Left ventricle myocardium superior (tissue), 1 donor: ENCODE results near the gene ZNF496. TPM values are rescaled to one million over a fixed set of nuclear protein-coding genes. Genes with fewer than 3 reads are reported as not detected.
"Not testable (repeated sequence)": the region's sequence is repeated elsewhere in the genome, so short reads cannot be mapped to it uniquely, and the experiment has no call there.

ENCODE experiments used
- ATAC-seq: fragments of 200-7000 bp; cut with Tn5 transposase; one replicate; pipeline ENCODE4 v1.9.1; 2020; ENCODE audit warnings: mild to moderate bottlenecking, moderate library complexity
- DNase-seq: peaks from one replicate; pipeline ENCODE4 v3.0.0-alpha.2; 2020
- intact Hi-C: fragments of 100-400 bp; cut with micrococcal nuclease; formaldehyde crosslinking; loops from one replicate; pipeline ENCODE4 v1.11.0; 2022
- total RNA-seq: library from RNA; stranded (reverse); fragmentation: NEBNext Ultra II Directional; extraction: Animal tissue kit (Norgen Biotek cat#: 25700); gene quantifications from one replicate; pipeline ENCODE4 v1.2.1, GENCODE V29; 2021
- donor health status: DM: no; HTN: yes; CAD: no; lungs with severe emphysema.

Gene ZNF496
- total RNA-seq, 1 donor from 2014 or later, result 15.0 TPM

- DNase-seq, result no peak
- no peak for ATAC-seq
- intact Hi-C loops, result no loop called here
Observed at GRCh38 chr1:247298701-247299100, 33.0 kb downstream of the ZNF496 start.

DNA sequence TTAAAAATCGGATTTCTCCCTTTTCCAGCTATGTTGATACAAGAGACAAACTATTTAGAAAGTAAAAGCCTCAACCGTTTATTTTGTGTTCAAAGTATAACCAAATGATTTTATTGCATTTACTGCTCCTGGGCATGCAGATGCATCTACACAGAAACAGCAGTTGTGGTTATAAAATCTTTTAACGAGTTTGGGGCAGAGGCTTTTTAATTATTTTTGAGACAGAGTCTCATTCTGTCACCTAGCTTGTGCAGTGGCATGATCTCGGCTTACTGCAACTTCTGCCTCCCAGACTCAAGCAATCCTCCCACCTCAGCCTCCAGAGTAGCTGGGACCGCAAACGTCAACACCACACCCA is 33.6 kb downstream of the ZNF496 start:
- ATAC-seq (no peak), DNase-seq (no peak)
- intact Hi-C loops, result no loop called here

- intact Hi-C loops, result no loop called here
- DNase-seq (no peak), ATAC-seq (no peak)
Observed at GRCh38 chr1:247297263-247298123, 34.2 kb downstream of the ZNF496 start.

- ATAC-seq (no peak), DNase-seq (no peak)
- intact Hi-C loops, result no loop called here
Observed at GRCh38 chr1:247296599-247297180, 35.0 kb downstream of the ZNF496 start.

- intact Hi-C loops, result no loop called here
- no peak for ATAC-seq
- no peak for DNase-seq
Observed at GRCh38 chr1:247295746-247296145, 35.9 kb downstream of the ZNF496 start.

- ATAC-seq (no peak), DNase-seq (no peak)
- intact Hi-C loops, result no loop called here
Observed at GRCh38 chr1:247295274-247295684, 36.4 kb downstream of the ZNF496 start.

- DNase-seq (no peak), ATAC-seq (no peak)
- intact Hi-C loops, result no loop called here
Observed at GRCh38 chr1:247294282-247294681, 37.4 kb downstream of the ZNF496 start.

- DNase-seq, result no peak
- intact Hi-C loops, result no loop called here
- no peak for ATAC-seq
Observed at GRCh38 chr1:247293047-247293446, 38.6 kb downstream of the ZNF496 start.

- no peak for DNase-seq
- no peak for ATAC-seq
- intact Hi-C loops, result no loop called here
Observed at GRCh38 chr1:247291833-247292561, 39.7 kb downstream of the ZNF496 start.

DNA sequence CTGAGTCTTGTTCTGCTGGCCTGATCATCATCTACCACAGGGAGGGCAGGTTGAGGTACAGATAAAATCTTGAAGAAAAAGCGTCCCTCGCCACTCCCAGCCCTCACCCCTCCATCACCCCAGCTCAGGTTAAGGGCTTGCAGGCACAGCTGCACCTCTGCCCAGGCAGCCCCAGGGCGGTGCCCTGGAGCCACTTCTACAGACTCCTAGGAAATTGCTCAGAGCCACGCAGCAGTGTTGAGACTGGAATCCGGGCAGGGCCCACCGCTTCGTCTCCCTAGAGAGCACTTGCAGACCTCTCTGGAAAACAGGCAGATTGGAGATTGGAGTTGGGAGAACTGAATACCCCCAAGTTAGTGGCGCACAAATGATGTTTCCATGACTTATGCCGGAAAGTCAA is 40.5 kb downstream of the ZNF496 start:
- intact Hi-C loops, result no loop called here
- no peak for ATAC-seq
- no peak for DNase-seq

- intact Hi-C loops, result no loop called here
- DNase-seq (no peak), ATAC-seq (no peak)
Observed at GRCh38 chr1:247290576-247290975, 41.1 kb downstream of the ZNF496 start.

- ATAC-seq, intact Hi-C loops, DNase-seq: not testable (repeated sequence)
Observed at GRCh38 chr1:247289274-247289892, 42.3 kb downstream of the ZNF496 start.

GRCh38 chr1:247288341-247288740 is 43.3 kb downstream of the ZNF496 start:
- intact Hi-C loops, result no loop called here
- ATAC-seq (no peak), DNase-seq (no peak)

- ATAC-seq, result no peak
- intact Hi-C loops, result no loop called here
Observed at GRCh38 chr1:247287460-247287859, 44.2 kb downstream of the ZNF496 start.

GRCh38 chr1:247286134-247286670 is 45.5 kb downstream of the ZNF496 start:
- intact Hi-C loops, result no loop called here
- ATAC-seq (no peak), DNase-seq (no peak)

More at GRCh38 chr1:247287460-247287859, 44.2 kb downstream of the ZNF496 start:
- DNase-seq, result no peak

DNA sequence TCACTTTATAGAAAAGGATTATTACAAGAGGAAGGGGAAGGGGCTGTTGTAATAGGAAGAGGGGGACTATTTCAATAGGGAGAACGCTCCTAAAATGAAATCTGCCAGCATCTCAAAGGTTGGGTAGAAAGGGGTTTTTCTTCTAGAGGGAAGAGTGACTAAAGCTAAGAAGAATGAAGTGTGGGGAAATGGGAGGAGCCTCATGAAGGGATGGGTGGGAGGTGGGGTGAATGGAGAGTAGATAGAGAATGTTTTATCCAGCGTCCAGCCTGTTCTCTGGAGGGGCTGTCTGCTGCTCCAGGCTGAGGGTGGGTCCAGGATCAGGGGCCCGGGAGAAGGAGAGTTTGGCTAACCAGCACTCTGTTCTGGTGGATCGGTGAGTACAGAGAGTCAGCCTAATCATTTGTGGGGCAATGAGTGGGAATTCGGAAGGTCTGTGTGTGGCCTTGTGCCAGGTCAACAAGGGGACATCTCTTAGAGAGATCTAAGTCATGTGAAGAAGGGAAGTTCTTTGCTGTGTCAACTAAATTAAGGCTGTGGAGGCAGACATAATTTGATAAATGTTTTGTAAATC is 50.6 kb downstream of the ZNF496 start:
- DNase-seq (no peak), ATAC-seq (no peak)
- intact Hi-C loops, result no loop called here

GRCh38 chr1:247277191-247277590 is 54.5 kb downstream of the ZNF496 start:
- intact Hi-C loops, result no loop called here
- DNase-seq, result no peak
- no peak for ATAC-seq

DNA sequence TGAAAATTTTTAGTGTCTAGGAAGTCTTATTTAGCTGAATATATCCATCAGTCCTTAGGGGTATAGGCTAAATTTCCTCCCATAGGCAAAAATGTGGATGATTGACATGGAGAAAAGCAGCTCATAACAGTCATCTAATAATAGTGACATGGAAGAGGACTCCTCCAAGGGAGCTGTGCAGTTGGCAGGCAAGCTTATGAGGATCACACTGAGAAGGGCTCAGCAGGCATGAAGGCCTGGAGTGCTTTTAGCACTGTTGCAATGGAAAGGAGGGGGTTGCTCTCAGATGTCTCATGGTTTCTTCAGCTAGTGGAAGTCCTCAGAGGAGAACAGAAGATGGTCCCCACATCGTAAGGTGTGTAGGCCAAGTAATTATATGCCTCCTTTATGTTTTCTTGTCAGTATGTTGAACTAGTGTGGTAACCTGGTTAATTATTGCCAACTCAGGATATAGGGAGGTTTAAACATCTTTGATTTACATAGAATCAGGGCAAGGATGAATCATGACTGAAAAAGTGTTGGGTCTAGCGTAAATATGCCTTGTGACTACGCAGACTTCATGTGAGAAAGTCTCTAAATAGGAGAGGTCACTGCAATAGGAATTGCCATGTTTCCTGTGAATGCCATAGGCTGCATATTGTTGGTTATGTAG is 56.9 kb downstream of the ZNF496 start:
- DNase-seq (no peak), ATAC-seq (no peak)
- intact Hi-C loops, result no loop called here

GRCh38 chr1:247273013-247273412 is 58.7 kb downstream of the ZNF496 start:
- intact Hi-C loops, result no loop called here
- DNase-seq, result no peak
- ATAC-seq, result peak; percentile 64
